ENCODE data around the gene CDC23. TPM values are rescaled to one million over a fixed set of nuclear protein-coding genes. Genes with fewer than 3 reads are reported as not detected.

The CDC23 gene
- total RNA-seq, 1 donor from 2014 or later, result 21.5 TPM

GRCh38 chr5:138246334-138246733, 33.2 kb upstream of the CDC23 start:
- no peaks in the 10 kb centered on the region for H3K9me3 ChIP-seq
- TF ChIP-seq CTCF (IDR thresholded peaks at IDR 0.05), result no peak
- DNase-seq (no peak), ATAC-seq (no peak)
- H3K4me3 ChIP-seq, result no peak overlapping the region
- no peaks in the 10 kb centered on the region for H3K36me3 ChIP-seq
- H3K27me3 ChIP-seq (ENCODE audit: low read depth), result peaks cover 20% of the 10 kb centered on the region
- intact Hi-C loops (cut with DNase I), result no loop called here
- no peak overlapping the region for H3K27ac ChIP-seq
- H3K4me1 ChIP-seq, result peaks cover 5% of the 10 kb centered on the region

GRCh38 chr5:138245717-138246116, 32.6 kb upstream of the CDC23 start:
- no peak for ATAC-seq
- intact Hi-C loops (cut with DNase I), result no loop called here
- no peaks in the 10 kb centered on the region for H3K9me3 ChIP-seq
- DNase-seq, result no peak
- no peak for TF ChIP-seq CTCF (IDR thresholded peaks at IDR 0.05)
- no peaks in the 10 kb centered on the region for H3K36me3 ChIP-seq
- H3K27me3 ChIP-seq (ENCODE audit: low read depth), result peaks cover 26% of the 10 kb centered on the region
- no peak overlapping the region for H3K4me3 ChIP-seq
- H3K27ac ChIP-seq, result no peak overlapping the region
- H3K4me1 ChIP-seq, result peaks cover 8% of the 10 kb centered on the region

- DNase-seq (no peak), ATAC-seq (no peak)
- H3K36me3 ChIP-seq, result no peaks in the 10 kb centered on the region
- no peak for TF ChIP-seq CTCF (IDR thresholded peaks at IDR 0.05)
- no peak overlapping the region for H3K27ac ChIP-seq
- peaks cover 8% of the 10 kb centered on the region for H3K4me1 ChIP-seq
- intact Hi-C loops (cut with DNase I), result no loop called here
- H3K9me3 ChIP-seq, result no peaks in the 10 kb centered on the region
- no peak overlapping the region for H3K4me3 ChIP-seq
- peaks cover 42% of the 10 kb centered on the region for H3K27me3 ChIP-seq (ENCODE audit: low read depth)
These were observed 30.7 kb upstream of the CDC23 start for GRCh38 chr5:138243794-138244193.

- Histone ChIP-seq H3K4me3 (peak overlapping the region; percentile 45), H3K4me1 (peaks cover 8% of the 10 kb centered on the region), H3K9me3 (no peaks in the 10 kb centered on the region), H3K36me3 (no peaks in the 10 kb centered on the region), H3K27ac (no peak overlapping the region), H3K27me3 (ENCODE audit: low read depth) (peaks cover 47% of the 10 kb centered on the region)
- TF ChIP-seq CTCF (IDR thresholded peaks at IDR 0.05), result no peak
- peak; percentile 77 to 80 for ATAC-seq
- peak; percentile 47 for DNase-seq
- intact Hi-C loops (cut with DNase I), result no loop called here
These were observed 28.8 kb upstream of the CDC23 start for GRCh38 chr5:138241688-138242571.

- no peaks in the 10 kb centered on the region for H3K36me3 ChIP-seq
- peaks cover 47% of the 10 kb centered on the region for H3K27me3 ChIP-seq (ENCODE audit: low read depth)
- H3K4me1 ChIP-seq, result peaks cover 8% of the 10 kb centered on the region
- no peak for TF ChIP-seq CTCF (IDR thresholded peaks at IDR 0.05)
- no peak overlapping the region for H3K27ac ChIP-seq
- DNase-seq (no peak), ATAC-seq (no peak)
- intact Hi-C loops (cut with DNase I), result no loop called here
- H3K4me3 ChIP-seq, result no peak overlapping the region
- no peaks in the 10 kb centered on the region for H3K9me3 ChIP-seq
These were observed 27.7 kb upstream of the CDC23 start for GRCh38 chr5:138240650-138241385.
